CD4-positive, alpha-beta memory T cell (primary cell): ENCODE data around the gene NFATC3. TPM values are rescaled to one million over a fixed set of nuclear protein-coding genes. Genes with fewer than 3 reads are reported as not detected.

ENCODE experiments used
- CTCF ChIA-PET: fragments of 350-600 bp; sonication (Branson Sonifier 250); formaldehyde crosslinking; loops from one replicate; lab custom pipeline; 2021; ENCODE audit warnings: inconsistent platforms; ENCODE audit not compliant: partially characterized antibody; lab: Charles Lee
- POLR2A ChIA-PET: fragments of 350-600 bp; sonication (Branson Sonifier 250); formaldehyde crosslinking; loops from one replicate; lab custom pipeline; 2021; ENCODE audit not compliant: partially characterized antibody; lab: Charles Lee
- DNase-seq, 5 donors: peaks; one replicate each; pipeline versions ENCODE4 v3.0.0 to v3.0.0-alpha.2; 2020 to 2022; ENCODE audit warnings: mixed read lengths in 1 of 5
- H3K27ac ChIP-seq: one replicate; pipeline ENCODE4 v1.7.0; 2013; ENCODE audit warnings: low read depth, low read length
- H3K27me3 ChIP-seq: 2 replicates; pipeline ENCODE4 v1.7.0; 2013; ENCODE audit warnings: mild to moderate bottlenecking, low read length, moderate library complexity; ENCODE audit not compliant: insufficient read depth
- H3K36me3 ChIP-seq: 2 replicates; pipeline ENCODE4 v1.7.0; 2013; ENCODE audit warnings: mild to moderate bottlenecking, low read length, moderate library complexity; ENCODE audit not compliant: insufficient read depth
- H3K4me1 ChIP-seq: 2 replicates; pipeline ENCODE4 v1.7.0; 2013; ENCODE audit warnings: mild to moderate bottlenecking, low read length, moderate library complexity; ENCODE audit not compliant: insufficient read depth
- H3K4me3 ChIP-seq, 2 donors: one replicate each; pipeline ENCODE4 v1.7.0; 2013; ENCODE audit warnings: low read length in 2 of 2, mild to moderate bottlenecking in 1 of 2
- H3K9me3 ChIP-seq, 2 donors: one replicate each; pipeline ENCODE4 v1.7.0; 2013; ENCODE audit warnings: low read length in 2 of 2, control low read depth in 1 of 2; ENCODE audit not compliant: control insufficient read depth in 1 of 2
- H3K27ac Mint-ChIP-seq, 7 donors: one replicate each; pipeline ENCODE4 v1.8.0; 2020 to 2021; ENCODE audit warnings: mixed read lengths in 7 of 7, mild to moderate bottlenecking in 6 of 7, inconsistent platforms in 3 of 7, moderate library complexity in 3 of 7
- H3K27me3 Mint-ChIP-seq, 2 donors: one replicate each; pipeline ENCODE4 v1.8.0; 2020 to 2021; ENCODE audit warnings: mixed read lengths in 2 of 2
- H3K36me3 Mint-ChIP-seq, 2 donors: one replicate each; pipeline ENCODE4 v1.8.0; 2020 to 2021; ENCODE audit warnings: mixed read lengths in 2 of 2, inconsistent platforms in 1 of 2, mild to moderate bottlenecking in 1 of 2
- H3K4me1 Mint-ChIP-seq, 4 donors: one replicate each; pipeline ENCODE4 v1.8.0; 2020 to 2021; ENCODE audit warnings: mixed read lengths in 4 of 4, mild to moderate bottlenecking in 1 of 4
- H3K4me3 Mint-ChIP-seq, 8 donors: one replicate each; pipeline ENCODE4 v1.8.0; 2020 to 2021; ENCODE audit warnings: mixed read lengths in 8 of 8, mild to moderate bottlenecking in 7 of 8, moderate library complexity in 6 of 8, inconsistent platforms in 3 of 8
- H3K9me3 Mint-ChIP-seq, 8 donors: one replicate each; pipeline ENCODE4 v1.8.0; 2020 to 2021; ENCODE audit warnings: mixed read lengths in 8 of 8, mild to moderate bottlenecking in 5 of 8, inconsistent platforms in 3 of 8, moderate library complexity in 1 of 8
- intact Hi-C: fragments of 100-400 bp; cut with micrococcal nuclease; formaldehyde crosslinking; loops from one replicate; pipeline ENCODE4 v1.15.1; 2023
- microRNA-seq: library from miRNA; unstranded; fragments of <30 nt; microRNA quantifications from one replicate; pipeline ENCODE4 v1.2.0, GENCODE V29; 2021; ENCODE audit warnings: borderline replicate concordance, borderline number of aligned reads, borderline microRNAs expressed, mixed read lengths
- polyA plus RNA-seq, 2 donors: library from polyadenylated mRNA; unstranded; fragments of 300-500 nt; fragmentation: Illumina TruSeq; gene quantifications; one replicate each; pipeline ENCODE4 v1.2.3, GENCODE V29; 2021
- total RNA-seq, 2 experiments: library from RNA; stranded (reverse); gene quantifications; one replicate each; pipeline ENCODE4 v1.2.3, GENCODE V29; 2021

The NFATC3 gene
- total and polyA plus RNA-seq, 4 experiments from 2014 or later = 76.5 to 134 (median 111) TPM

DNA sequence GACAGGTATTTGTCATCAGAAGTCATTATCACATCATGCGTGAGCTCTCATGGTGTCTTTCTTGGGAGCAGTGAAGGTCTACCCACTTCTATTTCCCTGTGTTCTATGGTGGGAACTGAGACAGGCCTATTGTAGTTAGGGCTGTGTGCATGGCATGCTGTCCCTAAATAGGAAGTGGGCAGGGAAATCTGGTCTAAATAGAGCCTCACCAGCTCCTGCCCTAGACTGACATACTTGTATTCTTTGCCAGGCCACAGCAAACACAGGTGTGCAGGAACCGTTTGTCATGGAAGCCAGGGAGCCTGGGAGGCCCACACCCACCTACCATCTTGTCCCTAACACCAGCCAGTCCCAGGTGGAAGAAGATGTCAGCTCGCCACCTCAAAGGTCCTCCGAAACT is 189.3 kb downstream of the NFATC3 start:
- Mint-ChIP-seq H3K4me3 (peak overlapping the region in 7 of 8 donors; percentile 27 to 96 (median 74)), H3K4me1 (peaks cover 50 to 84% (median 67%) of the 10 kb centered on the region in 4 donors), H3K27ac (peak overlapping the region; percentile 84 to 98 (median 95)), H3K9me3 (no peaks in the 10 kb centered on the region), H3K36me3 (peaks cover 42 to 51% of the 10 kb centered on the region in 2 donors), H3K27me3 (no peaks in the 10 kb centered on the region)
- no peak for DNase-seq
- H3K27me3 ChIP-seq = no peaks in the 10 kb centered on the region
- intact Hi-C loops = no loop called here
- H3K9me3 ChIP-seq = no peaks in the 10 kb centered on the region
- H3K4me1 ChIP-seq = peaks cover 81% of the 10 kb centered on the region
- peaks cover 4% of the 10 kb centered on the region for H3K36me3 ChIP-seq
- peak overlapping the region; percentile 55 for H3K27ac ChIP-seq
- ChIA-PET CTCF (interaction anchor here (1.1 to 25.3 kb wide), 5 partner anchors 12 to 455 kb away, joined by 3 to 680 read pairs (median 6); partner anchors contain the start of genes PRMT7, SLC7A6 and SLC7A6OS), POLR2A (interaction anchor here (1.1 to 44.5 kb wide), 5 partner anchors 10 to 55 kb away, joined by 3 to 1508 read pairs (median 5); partner anchors contain the start of genes PLA2G15, PRMT7, SLC7A6 and SLC7A6OS)
- peak overlapping the region in 1 of 2 donors; percentile 2 for H3K4me3 ChIP-seq

DNA sequence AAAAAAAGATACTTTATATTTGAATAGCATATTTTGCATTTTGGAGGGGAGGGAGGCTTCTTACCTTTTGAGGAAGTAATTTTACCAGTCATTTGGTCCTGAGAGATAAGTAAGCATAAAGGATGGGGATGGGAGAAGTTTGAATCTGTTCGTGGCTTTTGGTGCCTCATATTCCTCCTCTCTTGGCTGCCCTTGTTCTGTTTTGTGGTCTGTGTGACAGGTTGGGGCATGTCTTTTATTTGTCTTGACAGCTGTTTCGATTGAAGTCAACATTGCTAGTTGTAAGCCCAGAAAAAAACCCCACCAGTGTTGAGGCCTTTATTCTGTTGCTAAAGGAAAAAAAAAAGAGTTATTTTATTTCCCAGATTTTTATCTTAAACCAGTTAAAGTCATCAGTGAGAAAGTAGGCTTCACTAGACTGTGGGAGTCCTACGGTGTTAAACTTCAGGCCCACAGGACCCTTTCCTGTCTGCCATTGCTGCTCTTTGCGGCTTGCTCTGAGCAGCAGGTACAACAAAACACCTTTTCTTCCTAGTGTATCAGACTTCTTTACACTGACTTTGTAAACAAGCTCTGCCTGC is 190.5 kb downstream of the NFATC3 start:
- Histone ChIP-seq H3K27ac (peak overlapping the region; percentile 50), H3K36me3 (peaks cover 4% of the 10 kb centered on the region), H3K27me3 (no peaks in the 10 kb centered on the region), H3K4me3 (peak overlapping the region in 1 of 2 donors; percentile 24), H3K9me3 (no peaks in the 10 kb centered on the region), H3K4me1 (peaks cover 81% of the 10 kb centered on the region)
- Mint-ChIP-seq H3K9me3 (no peaks in the 10 kb centered on the region), H3K4me1 (peaks cover 46 to 81% (median 66%) of the 10 kb centered on the region in 4 donors), H3K27ac (peak overlapping the region; percentile 84 to 97 (median 94)), H3K36me3 (peaks cover 49 to 51% of the 10 kb centered on the region in 2 donors), H3K27me3 (no peaks in the 10 kb centered on the region), H3K4me3 (peak overlapping the region; percentile 74 to 86 (median 79))
- ChIA-PET POLR2A (interaction anchor here (0.5 to 44.5 kb wide), 5 partner anchors 11 to 192 kb away, joined by 3 to 1508 read pairs (median 4); partner anchors contain the start of genes PRMT7, SLC7A6 and SLC7A6OS), CTCF (interaction anchor here (0.5 to 25.3 kb wide), 7 partner anchors 13 to 465 kb away, joined by 3 to 680 read pairs (median 4); partner anchors contain the start of gene SLC7A6)
- DNase-seq = peak; percentile 72 to 83 (median 76)
- intact Hi-C loops = loop anchor here (1.0 kb wide), 2 partner anchors 10 to 11 kb away; no protein-coding TSS in a partner anchor

DNA sequence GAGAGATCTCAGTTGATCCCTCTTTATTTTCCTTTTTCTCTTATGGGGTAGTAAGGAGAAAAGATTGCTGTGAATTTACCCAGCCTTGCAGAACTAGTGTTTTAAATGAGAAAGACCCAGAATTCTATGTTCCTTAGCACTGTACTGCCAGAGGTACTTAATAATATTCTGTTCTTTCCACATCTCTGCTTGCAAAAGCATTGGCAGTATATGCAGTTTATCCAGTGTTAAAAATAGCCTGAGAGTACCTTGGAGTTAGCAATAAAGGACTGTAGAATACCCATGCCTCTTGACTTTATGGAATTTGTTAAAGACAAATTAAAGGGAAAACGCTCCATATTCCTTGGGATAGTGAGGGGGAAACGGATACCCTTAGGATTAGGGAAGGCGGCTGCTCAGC is 191.1 kb downstream of the NFATC3 start:
- H3K4me1 Mint-ChIP-seq = peaks cover 48 to 81% (median 68%) of the 10 kb centered on the region in 4 donors
- intact Hi-C loops = loop anchor here (1.0 kb wide), 2 partner anchors 10 to 11 kb away; no protein-coding TSS in a partner anchor
- CTCF ChIA-PET = interaction anchor here (0.5 to 25.3 kb wide), 6 partner anchors 14 to 465 kb away, joined by 3 to 680 read pairs (median 5); partner anchors contain the start of gene SLC7A6
- Histone ChIP-seq H3K27me3 (no peaks in the 10 kb centered on the region), H3K36me3 (peaks cover 4% of the 10 kb centered on the region), H3K4me3 (peak overlapping the region in 1 of 2 donors; percentile 24), H3K9me3 (no peaks in the 10 kb centered on the region), H3K4me1 (peaks cover 81% of the 10 kb centered on the region), H3K27ac (peak overlapping the region; percentile 50)
- no peaks in the 10 kb centered on the region for H3K9me3 Mint-ChIP-seq
- peak overlapping the region; percentile 74 to 86 (median 79) for H3K4me3 Mint-ChIP-seq
- peak overlapping the region; percentile 84 to 97 (median 94) for H3K27ac Mint-ChIP-seq
- no peaks in the 10 kb centered on the region for H3K27me3 Mint-ChIP-seq
- DNase-seq = no peak
- POLR2A ChIA-PET = interaction anchor here (0.5 to 44.5 kb wide), 4 partner anchors 12 to 193 kb away, joined by 3 to 1508 read pairs (median 72); partner anchors contain the start of genes PRMT7, SLC7A6 and SLC7A6OS
- H3K36me3 Mint-ChIP-seq = peaks cover 51 to 53% of the 10 kb centered on the region in 2 donors

Small RNAs within 50 kb of the gene (microRNA-seq; reads per million reads assigned to microRNA genes)
- gene MIR6773 = not detected

Other genes with a start within 250 kb of the NFATC3 start
- gene THAP11, start 243.1 kb upstream of the NFATC3 start, total RNA-seq = 10 to 100 TPM; 56.8 to 58.4 TPM
- 100 to 1,000 TPM; 130 to 147 TPM for gene THAP11, start 243.1 kb upstream of the NFATC3 start, polyA plus RNA-seq
- gene NUTF2, start 238.4 kb upstream of the NFATC3 start, total RNA-seq = 10 to 100 TPM; 41.2 to 45.9 TPM
- gene NUTF2, start 238.4 kb upstream of the NFATC3 start, polyA plus RNA-seq = 100 to 1,000 TPM; 127 to 128 TPM
- 100 to 1,000 TPM; 103 to 107 TPM for gene CENPT, start 237.7 kb upstream of the NFATC3 start, total RNA-seq
- gene CENPT, start 237.7 kb upstream of the NFATC3 start, polyA plus RNA-seq = 10 to 100 TPM; 15.4 to 18.1 TPM
- gene EDC4, start 212.3 kb upstream of the NFATC3 start, total RNA-seq = 100 to 1,000 TPM; 141 to 144 TPM
- gene EDC4, start 212.3 kb upstream of the NFATC3 start, polyA plus RNA-seq = 10 to 100 TPM; 18.5 to 37.3 TPM
- gene NRN1L, start 200.5 kb upstream of the NFATC3 start, total RNA-seq = 1 to 10 TPM; 5.9 to 7.0 TPM
- under 1 TPM; 0.81 to 0.96 TPM for gene NRN1L, start 200.5 kb upstream of the NFATC3 start, polyA plus RNA-seq
- 10 to 100 TPM; 22.3 to 25.1 TPM for gene PSKH1, start 192.1 kb upstream of the NFATC3 start, total RNA-seq
- gene PSKH1, start 192.1 kb upstream of the NFATC3 start, polyA plus RNA-seq = 10 to 100 TPM; 19.4 to 25.3 TPM
- gene CTRL, start 153.5 kb upstream of the NFATC3 start, total RNA-seq = 1 to 10 TPM; 5.1 to 8.6 TPM
- gene CTRL, start 153.5 kb upstream of the NFATC3 start, polyA plus RNA-seq = 1 to 10 TPM in 1 of 2 donors, under 1 TPM in 1; 0.41 to 1.8 TPM
- gene PSMB10, start 148.5 kb upstream of the NFATC3 start, total RNA-seq = 100 to 1,000 TPM; 147 to 152 TPM
- 100 to 1,000 TPM; 461 to 777 TPM for gene PSMB10, start 148.5 kb upstream of the NFATC3 start, polyA plus RNA-seq
- gene LCAT, start 141.2 kb upstream of the NFATC3 start, total RNA-seq = 10 to 100 TPM; 18.2 to 20.3 TPM
- 1 to 10 TPM in 1 of 2 donors, not detected in 1; 1.9 TPM for gene LCAT, start 141.2 kb upstream of the NFATC3 start, polyA plus RNA-seq
- gene SLC12A4, start 116.7 kb upstream of the NFATC3 start, total RNA-seq = 10 to 100 TPM; 33.2 to 33.5 TPM
- gene SLC12A4, start 116.7 kb upstream of the NFATC3 start, polyA plus RNA-seq = 1 to 10 TPM; 4.0 to 5.1 TPM
- 1 to 10 TPM in 1 of 2 experiments, under 1 TPM in 1; 0.91 to 1.2 TPM for gene DPEP3, start 104.9 kb upstream of the NFATC3 start, total RNA-seq
- not detected for gene DPEP3, start 104.9 kb upstream of the NFATC3 start, polyA plus RNA-seq
- gene DPEP2, start 85.9 kb upstream of the NFATC3 start, total RNA-seq = 100 to 1,000 TPM; 106 to 119 TPM
- gene DPEP2, start 85.9 kb upstream of the NFATC3 start, polyA plus RNA-seq = 10 to 100 TPM; 46.9 to 58.8 TPM
- not detected for gene DPEP2NB, start 69.5 kb upstream of the NFATC3 start, total RNA-seq
- not detected for gene DPEP2NB, start 69.5 kb upstream of the NFATC3 start, polyA plus RNA-seq
- 10 to 100 TPM; 16.1 to 17.0 TPM for gene DDX28, start 62.1 kb upstream of the NFATC3 start, total RNA-seq
- gene DDX28, start 62.1 kb upstream of the NFATC3 start, polyA plus RNA-seq = 10 to 100 TPM; 36.0 to 55.8 TPM
- 10 to 100 TPM; 13.8 to 14.6 TPM for gene DUS2, start 62.1 kb upstream of the NFATC3 start, total RNA-seq
- 10 to 100 TPM in 1 of 2 donors, 1 to 10 TPM in 1; 9.0 to 11.9 TPM for gene DUS2, start 62.1 kb upstream of the NFATC3 start, polyA plus RNA-seq
- under 1 TPM; 0.14 to 0.26 TPM for gene ESRP2, start 150.8 kb downstream of the NFATC3 start, total RNA-seq
- gene ESRP2, start 150.8 kb downstream of the NFATC3 start, polyA plus RNA-seq = under 1 TPM in 1 of 2 donors, not detected in 1; 0.64 TPM
- 10 to 100 TPM; 12.0 to 13.3 TPM for gene PLA2G15, start 160.0 kb downstream of the NFATC3 start, total RNA-seq
- 10 to 100 TPM in 1 of 2 donors, 1 to 10 TPM in 1; 6.6 to 10.8 TPM for gene PLA2G15, start 160.0 kb downstream of the NFATC3 start, polyA plus RNA-seq
- 100 to 1,000 TPM; 190 to 194 TPM for gene SLC7A6, start 179.2 kb downstream of the NFATC3 start, total RNA-seq
- 10 to 100 TPM; 14.4 to 21.1 TPM for gene SLC7A6, start 179.2 kb downstream of the NFATC3 start, polyA plus RNA-seq
- gene SLC7A6OS, start 225.6 kb downstream of the NFATC3 start, total RNA-seq = 10 to 100 TPM; 51.9 to 55.8 TPM
- gene SLC7A6OS, start 225.6 kb downstream of the NFATC3 start, polyA plus RNA-seq = 10 to 100 TPM; 22.4 to 25.2 TPM
- gene PRMT7, start 225.6 kb downstream of the NFATC3 start, total RNA-seq = 100 to 1,000 TPM in 1 of 2 experiments, 10 to 100 TPM in 1; 98.4 to 104 TPM
- 10 to 100 TPM; 28.3 to 30.6 TPM for gene PRMT7, start 225.6 kb downstream of the NFATC3 start, polyA plus RNA-seq